Coronary artery (tissue), 2 donors: ENCODE results near the gene UBE2G2.

Experiments used
- DNase-seq: peaks from one replicate; pipeline ENCODE4 v3.0.0-alpha.2; 2017; ENCODE audit warnings: low spot score
- H3K27ac ChIP-seq, 2 donors: fragments of 200-600 bp; sonication (generic); one replicate each; pipeline ENCODE4 v1.5.1; 2016 to 2019
- H3K4me3 ChIP-seq: fragments of 200-600 bp; sonication (generic); 2 replicates; pipeline ENCODE4 v1.5.1; 2016; ENCODE audit warnings: mild to moderate bottlenecking, moderate library complexity
- TF ChIP-seq, protein P1 (sequence below): fragments of 200-600 bp; sonication (generic); IDR thresholded peaks from one replicate; pipeline ENCODE4 v1.5.1; 2019; ENCODE audit warnings: antibody characterized with exemption

UBE2G2 gene

DNA sequence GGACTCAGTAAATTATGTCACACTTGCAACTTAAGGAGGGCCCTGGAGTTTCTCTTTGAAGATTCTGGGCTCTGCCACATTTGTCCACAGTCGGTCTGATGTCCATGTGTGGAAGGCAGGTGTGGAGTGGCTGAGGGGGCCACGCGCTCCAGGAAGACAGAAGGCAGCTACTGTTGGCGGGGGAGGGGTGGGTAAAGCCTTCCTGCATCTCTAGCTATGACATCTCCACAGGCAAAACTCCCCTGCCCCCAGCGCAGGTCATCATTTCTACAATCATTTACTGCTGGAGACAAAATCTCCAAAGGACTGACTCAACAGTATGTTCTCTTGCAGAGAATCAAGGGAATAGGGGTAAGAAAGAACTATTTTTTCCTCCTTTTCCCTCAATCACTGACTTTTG, 78.9 kb downstream of the UBE2G2 start:
- DNase-seq: no peak
- Histone ChIP-seq H3K4me3 (no peak overlapping the region), H3K27ac (no peak overlapping the region)
- TF ChIP-seq, protein P1, sequence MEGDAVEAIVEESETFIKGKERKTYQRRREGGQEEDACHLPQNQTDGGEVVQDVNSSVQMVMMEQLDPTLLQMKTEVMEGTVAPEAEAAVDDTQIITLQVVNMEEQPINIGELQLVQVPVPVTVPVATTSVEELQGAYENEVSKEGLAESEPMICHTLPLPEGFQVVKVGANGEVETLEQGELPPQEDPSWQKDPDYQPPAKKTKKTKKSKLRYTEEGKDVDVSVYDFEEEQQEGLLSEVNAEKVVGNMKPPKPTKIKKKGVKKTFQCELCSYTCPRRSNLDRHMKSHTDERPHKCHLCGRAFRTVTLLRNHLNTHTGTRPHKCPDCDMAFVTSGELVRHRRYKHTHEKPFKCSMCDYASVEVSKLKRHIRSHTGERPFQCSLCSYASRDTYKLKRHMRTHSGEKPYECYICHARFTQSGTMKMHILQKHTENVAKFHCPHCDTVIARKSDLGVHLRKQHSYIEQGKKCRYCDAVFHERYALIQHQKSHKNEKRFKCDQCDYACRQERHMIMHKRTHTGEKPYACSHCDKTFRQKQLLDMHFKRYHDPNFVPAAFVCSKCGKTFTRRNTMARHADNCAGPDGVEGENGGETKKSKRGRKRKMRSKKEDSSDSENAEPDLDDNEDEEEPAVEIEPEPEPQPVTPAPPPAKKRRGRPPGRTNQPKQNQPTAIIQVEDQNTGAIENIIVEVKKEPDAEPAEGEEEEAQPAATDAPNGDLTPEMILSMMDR: no peak

DNA sequence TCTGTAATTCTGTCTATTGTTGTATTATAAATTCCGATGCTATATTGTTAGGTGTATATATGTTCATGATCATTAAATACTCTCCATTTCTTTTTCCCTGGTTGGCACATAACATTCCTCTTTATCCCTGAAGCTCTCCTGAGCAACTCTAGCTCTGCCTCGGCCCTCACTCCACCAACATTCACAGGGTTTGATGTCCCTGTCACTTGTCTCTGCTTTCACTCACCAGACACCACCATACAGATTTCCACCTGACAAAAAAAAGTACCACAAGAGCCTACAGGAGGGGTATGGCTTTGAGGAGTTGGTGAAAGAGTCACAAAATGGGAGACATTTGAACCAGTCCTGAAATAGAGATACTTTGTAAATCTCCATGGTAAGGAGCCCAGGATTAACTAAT, 81.5 kb downstream of the UBE2G2 start:
- TF ChIP-seq, protein P1: no peak
- Histone ChIP-seq H3K27ac (no peak overlapping the region), H3K4me3 (no peak overlapping the region)
- DNase-seq: no peak
